Body of pancreas (tissue), 4 donors: ENCODE data around the gene SLC25A1. TPM values are rescaled to one million over a fixed set of nuclear protein-coding genes. Genes with fewer than 3 reads are reported as not detected.

Experiments used
- ATAC-seq: fragments of 150-250 bp; one replicate; pipeline ENCODE4 v1.9.1; 2016
- DNase-seq, 4 donors: peaks; one replicate each; pipeline ENCODE4 v3.0.0-alpha.2; 2019
- H3K27ac ChIP-seq, 4 donors: fragments of 200-600 bp; sonication (generic); 1 replicate in 3 of 4; 2 replicates in 1 of 4; pipeline versions ENCODE4 v1.5.1 to v1.6.1; 2016 to 2019; ENCODE audit warnings: mild to moderate bottlenecking in 1 of 4, mixed read lengths in 1 of 4, moderate library complexity in 1 of 4
- H3K27me3 ChIP-seq, 2 donors: fragments of 200-600 bp; sonication (generic); one replicate each; pipeline ENCODE4 v1.6.0; 2016; ENCODE audit warnings: mild to moderate bottlenecking in 1 of 2
- H3K36me3 ChIP-seq, 2 donors: fragments of 200-600 bp; sonication (generic); replicated peaks in 1 of 2; 2 replicates each; pipeline ENCODE4 v1.5.1; 2016; ENCODE audit warnings: low read depth in 2 of 2; ENCODE audit not compliant: insufficient read depth in 1 of 2
- H3K4me1 ChIP-seq: fragments of 200-600 bp; sonication (generic); one replicate; pipeline ENCODE4 v1.6.0; 2016
- H3K4me3 ChIP-seq, 2 donors: fragments of 200-600 bp; sonication (generic); 1 replicate in 1 of 2; 2 replicates in 1 of 2; pipeline ENCODE4 v1.5.1; 2016 to 2019
- H3K9me3 ChIP-seq, 3 donors: fragments of 200-600 bp; sonication (generic); 1 replicate in 2 of 3; 2 replicates in 1 of 3; pipeline ENCODE4 v1.5.1; 2016
- POLR2A ChIP-seq, 3 donors: fragments of 450-650 bp; IDR thresholded peaks; one replicate each; pipeline ENCODE4 v1.6.1; 2016; ENCODE audit warnings: antibody characterized with exemption in 3 of 3, mild to moderate bottlenecking in 2 of 3
- WGBS, 2 donors: methylation state at CpG; one replicate each; pipeline ENCODE4 v1.1.5; 2017; 5-methylcytosine and 5-hydroxymethylcytosine counted together
- intact Hi-C: fragments of 100-400 bp; cut with DNase I; formaldehyde crosslinking; loops from one replicate; pipeline ENCODE4 v1.15.1; 2023
- total RNA-seq, 2 donors: library from RNA; depleted of rRNA; stranded (reverse); fragments of >200 nt; gene quantifications; one replicate each; pipeline ENCODE4 v1.1.0, GENCODE V29; 2016
- TF ChIP-seq, protein P1 (sequence below), 7 experiments: fragments of 450-650 bp in 4 of 7; fragments of 200-600 bp in 3 of 7; sonication (generic) in 3 of 7; IDR thresholded peaks; one replicate each; pipeline ENCODE4 v1.5.1; 2016 to 2019; ENCODE audit warnings: antibody characterized with exemption in 7 of 7

Gene SLC25A1
- total RNA-seq, 2 donors from 2014 or later: 39.7 to 87.0 TPM

DNA sequence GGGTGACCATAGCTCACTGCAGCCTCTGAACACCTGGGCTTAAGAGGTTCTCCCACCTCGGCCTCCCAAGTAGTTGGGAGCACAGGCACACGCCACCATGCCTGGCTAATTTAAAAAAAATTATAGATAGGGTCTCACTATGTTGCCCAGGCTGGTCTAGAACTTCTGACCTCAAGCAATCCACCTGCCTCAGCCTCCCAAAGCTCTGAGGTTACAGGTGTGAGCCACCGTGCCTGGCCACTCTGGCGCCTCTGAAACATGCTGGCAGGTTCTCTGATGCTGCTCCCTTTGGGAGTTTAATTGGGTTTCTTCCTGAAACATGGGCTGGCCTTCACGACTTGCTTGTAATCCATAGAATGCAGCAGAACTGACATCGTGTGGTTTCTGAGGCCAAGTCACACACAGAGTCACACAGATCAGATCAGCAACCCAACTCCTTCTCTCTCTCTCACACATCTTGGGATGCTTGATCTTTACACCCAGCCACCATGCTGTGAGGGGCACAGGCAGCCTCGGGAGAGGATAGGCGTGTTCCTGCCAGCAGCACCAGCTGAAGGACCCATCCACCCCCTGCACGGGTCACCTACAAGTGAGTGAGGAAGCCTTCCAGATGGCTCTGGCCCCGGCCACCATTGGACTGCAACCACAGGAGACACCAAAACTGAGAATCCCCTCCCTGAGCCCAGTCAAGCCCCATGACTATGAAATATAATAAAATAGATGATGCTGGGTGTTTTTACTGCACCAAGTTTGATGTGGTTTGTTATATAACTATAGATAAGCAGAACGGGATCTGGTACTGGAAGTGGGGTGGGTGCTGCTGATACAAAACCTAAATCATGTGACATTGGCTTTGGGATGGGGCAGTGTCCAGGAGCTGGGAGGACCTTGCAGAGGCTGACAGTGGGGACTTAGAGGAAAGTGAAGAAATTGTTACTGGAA, 25.3 kb downstream of the SLC25A1 start:
- Histone ChIP-seq H3K9me3 (no peaks in the 10 kb centered on the region), H3K4me1 (peaks cover 9% of the 10 kb centered on the region), H3K27ac (no peak overlapping the region), H3K27me3 (peaks cover 0 to 21% of the 10 kb centered on the region in 2 donors), H3K4me3 (no peak overlapping the region), H3K36me3 (no peaks in the 10 kb centered on the region)
- intact Hi-C loops: no loop called here
- TF ChIP-seq POLR2A (IDR thresholded peaks at IDR 0.05): no peak
- TF ChIP-seq, protein P1, sequence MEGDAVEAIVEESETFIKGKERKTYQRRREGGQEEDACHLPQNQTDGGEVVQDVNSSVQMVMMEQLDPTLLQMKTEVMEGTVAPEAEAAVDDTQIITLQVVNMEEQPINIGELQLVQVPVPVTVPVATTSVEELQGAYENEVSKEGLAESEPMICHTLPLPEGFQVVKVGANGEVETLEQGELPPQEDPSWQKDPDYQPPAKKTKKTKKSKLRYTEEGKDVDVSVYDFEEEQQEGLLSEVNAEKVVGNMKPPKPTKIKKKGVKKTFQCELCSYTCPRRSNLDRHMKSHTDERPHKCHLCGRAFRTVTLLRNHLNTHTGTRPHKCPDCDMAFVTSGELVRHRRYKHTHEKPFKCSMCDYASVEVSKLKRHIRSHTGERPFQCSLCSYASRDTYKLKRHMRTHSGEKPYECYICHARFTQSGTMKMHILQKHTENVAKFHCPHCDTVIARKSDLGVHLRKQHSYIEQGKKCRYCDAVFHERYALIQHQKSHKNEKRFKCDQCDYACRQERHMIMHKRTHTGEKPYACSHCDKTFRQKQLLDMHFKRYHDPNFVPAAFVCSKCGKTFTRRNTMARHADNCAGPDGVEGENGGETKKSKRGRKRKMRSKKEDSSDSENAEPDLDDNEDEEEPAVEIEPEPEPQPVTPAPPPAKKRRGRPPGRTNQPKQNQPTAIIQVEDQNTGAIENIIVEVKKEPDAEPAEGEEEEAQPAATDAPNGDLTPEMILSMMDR (IDR thresholded peaks at IDR 0.05): no peak
- no peak for ATAC-seq
- WGBS, 2 donors: 44 to 67% methylated on average over 9 to 11 of the region's 11 CpGs
- DNase-seq: no peak

DNA sequence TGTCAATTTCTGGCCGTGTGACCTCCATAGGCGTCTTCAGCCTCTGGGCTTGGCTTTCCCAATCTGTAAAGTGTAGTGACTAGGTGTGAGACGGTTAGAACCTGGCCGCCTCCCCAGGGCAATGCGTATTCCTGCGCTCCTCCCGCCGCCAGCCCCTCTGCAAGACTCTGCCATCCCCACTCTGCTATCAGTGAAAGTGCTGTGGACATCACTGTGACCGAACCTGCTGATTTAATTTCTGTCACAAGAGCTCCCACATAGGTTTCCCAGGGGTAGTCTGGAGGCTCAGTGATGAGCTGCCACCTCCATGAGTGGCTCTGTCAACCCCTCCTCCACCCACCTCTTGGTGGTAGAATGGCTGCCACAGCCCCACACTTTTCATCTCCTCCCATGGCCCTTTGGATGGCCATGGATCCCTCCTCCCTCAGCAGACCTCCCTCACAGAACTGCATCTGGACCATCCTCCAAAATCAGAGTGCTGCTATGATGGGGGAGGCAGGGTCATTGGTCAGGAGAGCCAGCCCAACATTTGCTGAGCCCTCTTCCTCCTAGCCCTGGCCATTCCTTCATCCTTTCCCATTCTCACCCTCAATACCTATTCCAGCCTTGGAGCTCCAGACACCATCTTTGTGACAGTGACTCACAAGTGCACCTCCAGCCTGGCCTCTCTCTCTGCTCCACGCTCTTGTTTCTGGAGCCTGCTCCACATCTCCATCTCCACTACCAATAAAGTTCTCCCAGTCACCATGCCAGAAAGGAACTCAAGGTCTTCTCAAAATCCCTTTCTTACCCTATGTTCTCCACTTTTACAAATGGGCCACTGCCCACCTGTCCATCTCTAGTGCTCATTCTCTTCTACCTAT, 27.0 kb downstream of the SLC25A1 start:
- no peaks in the 10 kb centered on the region for H3K9me3 ChIP-seq
- peaks cover 0 to 21% of the 10 kb centered on the region in 2 donors for H3K27me3 ChIP-seq
- no peak for ATAC-seq
- no peak for DNase-seq
- H3K4me3 ChIP-seq: no peak overlapping the region
- no peak overlapping the region for H3K27ac ChIP-seq
- H3K36me3 ChIP-seq: no peaks in the 10 kb centered on the region
- H3K4me1 ChIP-seq: peaks cover 9% of the 10 kb centered on the region
- intact Hi-C loops: no loop called here
- TF ChIP-seq, protein P1 (IDR thresholded peaks at IDR 0.05): no peak
- TF ChIP-seq POLR2A (IDR thresholded peaks at IDR 0.05): no peak
- 47 to 59% methylated on average over 3 to 10 of the region's 10 CpGs for WGBS, 2 donors

DNA sequence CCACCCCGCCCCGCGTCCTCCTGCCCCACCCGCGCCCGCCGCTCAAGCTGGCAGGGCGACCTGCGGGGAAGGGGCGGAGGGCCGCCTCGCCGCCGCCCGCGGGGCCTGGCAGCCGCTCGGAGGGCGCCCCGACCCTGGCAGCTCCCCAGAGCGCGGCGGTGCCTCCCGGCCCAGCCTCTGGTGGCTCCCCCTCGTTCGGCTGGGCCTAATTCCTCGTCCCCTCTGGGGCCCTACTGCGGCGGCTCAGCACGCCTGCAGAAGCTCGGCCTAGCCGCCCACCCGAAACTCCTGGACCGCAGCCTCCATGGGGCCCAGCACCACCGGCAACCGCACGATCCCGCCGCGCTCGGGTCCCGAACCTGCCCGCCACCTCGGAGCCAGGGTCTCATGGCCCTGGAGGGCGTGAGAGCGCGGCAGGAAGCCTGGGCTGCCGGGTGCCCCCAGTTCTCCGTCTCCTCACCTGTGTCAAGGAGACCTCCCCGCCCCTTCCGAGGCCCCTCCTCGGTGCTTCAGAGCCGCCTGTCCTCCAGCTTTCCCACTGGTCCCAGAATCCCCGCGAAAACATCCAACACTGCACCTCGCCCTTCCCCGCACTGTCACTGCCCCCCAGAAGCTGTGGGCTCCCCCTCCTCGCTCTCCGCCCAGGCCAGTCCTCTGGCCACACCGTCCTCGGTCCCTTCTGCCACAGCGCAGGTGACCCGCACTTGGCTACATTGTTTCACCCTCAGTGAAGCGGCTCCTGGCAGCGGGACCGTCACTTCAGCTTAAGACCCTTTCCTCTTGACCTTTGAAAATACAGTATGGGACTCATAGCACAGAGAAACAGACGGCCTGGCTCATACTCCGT, 27.8 kb downstream of the SLC25A1 start:
- no peaks in the 10 kb centered on the region for H3K36me3 ChIP-seq
- WGBS, 2 donors: 9 to 17% methylated on average over 19 to 48 of the region's 68 CpGs
- H3K9me3 ChIP-seq: no peaks in the 10 kb centered on the region
- intact Hi-C loops: no loop called here
- no peak for DNase-seq
- no peak overlapping the region for H3K4me3 ChIP-seq
- H3K27ac ChIP-seq: no peak overlapping the region
- no peak for ATAC-seq
- no peak for TF ChIP-seq POLR2A (IDR thresholded peaks at IDR 0.05)
- TF ChIP-seq, protein P1 (IDR thresholded peaks at IDR 0.05): no peak
- peaks cover 9% of the 10 kb centered on the region for H3K4me1 ChIP-seq
- peaks cover 0 to 21% of the 10 kb centered on the region in 2 donors for H3K27me3 ChIP-seq

DNA sequence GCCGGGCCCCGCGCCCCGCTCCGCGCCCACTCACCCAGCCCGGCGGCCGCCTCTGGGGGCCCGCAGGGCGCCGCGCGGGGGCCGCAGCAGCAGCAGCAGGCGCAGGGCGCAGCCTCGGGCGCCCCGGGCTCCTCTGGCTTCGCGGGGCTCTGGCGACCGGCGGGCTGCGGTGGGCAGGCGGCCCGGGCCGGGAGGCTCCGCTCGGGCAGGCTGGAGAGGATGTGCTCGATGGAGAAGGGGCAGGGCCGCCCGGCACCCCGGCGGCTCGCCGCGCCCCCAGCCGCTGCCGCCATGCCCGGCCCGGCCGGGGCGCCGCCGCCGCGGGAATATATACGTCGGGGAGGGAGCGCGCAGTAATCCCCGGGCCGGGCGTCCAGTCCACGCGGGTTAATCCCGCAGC, 28.5 kb downstream of the SLC25A1 start, which contains the start of gene GSC2:
GSC2 (minus strand) TSS at position 302 of the 400 bp plus-strand sequence; CDS start at position 293, 9 bp downstream.
- no peak within 1 kb of the TSS for H3K4me3 ChIP-seq
- intact Hi-C loops: loop anchor here (5.0 kb wide), 1 partner anchor 482 kb away; no protein-coding TSS in a partner anchor
- no peaks in the 10 kb centered on the region for H3K36me3 ChIP-seq
- H3K27me3 ChIP-seq: peaks cover 0 to 21% of the 10 kb centered on the region in 2 donors
- peaks cover 9% of the 10 kb centered on the region for H3K4me1 ChIP-seq
- H3K9me3 ChIP-seq: no peaks in the 10 kb centered on the region
- TF ChIP-seq, protein P1 (IDR thresholded peaks at IDR 0.05): no peak
- no peak for TF ChIP-seq POLR2A (IDR thresholded peaks at IDR 0.05)
- DNase-seq (no peak), ATAC-seq (no peak)
- 4% methylated on average over 57 of the region's 59 CpGs; no CpG with 5 or more reads in 1 of the 2 donors for WGBS, 2 donors
- H3K27ac ChIP-seq: no peak within 1 kb of the TSS
